Stimulated activated naive CD4-positive, alpha-beta T cell (primary cell): ENCODE results near the gene MAN2C1.
"Not testable (repeated sequence)": the region's sequence is repeated elsewhere in the genome, so short reads cannot be mapped to it uniquely, and the experiment has no call there.

Source experiments
- DNase-seq, 6 experiments: peaks; one replicate each; lab custom pipeline; 2025; lab: John Stamatoyannopoulos, UW

Gene MAN2C1

DNA sequence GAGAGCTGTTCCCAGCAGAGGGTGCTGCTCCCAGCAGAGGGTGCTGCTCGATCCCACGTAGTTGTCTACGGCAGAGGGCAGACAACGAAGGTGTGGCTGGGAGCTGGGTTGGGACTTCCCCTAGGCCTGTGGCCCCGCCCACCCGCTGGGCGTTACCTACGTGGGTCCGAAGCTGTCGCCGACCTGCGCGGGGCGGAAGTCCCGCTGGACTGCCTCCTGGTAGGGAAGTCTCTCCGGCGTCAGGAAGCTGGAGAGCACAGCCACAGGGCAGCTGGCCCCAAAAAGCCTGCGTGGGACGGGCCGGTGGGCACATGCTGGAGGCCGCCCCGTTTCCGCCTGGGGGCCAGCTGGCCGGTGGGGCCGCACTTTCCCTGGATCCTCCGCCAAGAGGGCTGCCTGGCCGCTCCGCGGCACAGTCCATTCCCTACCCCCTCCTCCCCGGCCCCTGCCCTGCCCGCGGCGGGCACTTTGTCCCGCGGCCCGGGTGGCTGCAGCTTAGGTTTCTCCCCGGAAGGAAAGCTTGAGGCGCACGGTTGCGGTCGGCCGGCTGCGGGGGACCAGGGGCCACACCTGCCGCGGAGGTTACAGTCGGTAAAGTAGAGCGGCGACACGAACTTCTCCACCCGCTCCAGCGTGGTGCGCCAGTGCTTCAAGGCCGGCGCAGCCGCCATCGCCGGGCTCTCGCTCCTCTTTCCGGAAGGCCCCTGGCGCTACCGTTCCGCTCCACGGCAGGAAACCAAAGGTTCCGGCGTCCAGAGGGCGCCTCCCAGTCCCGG lies at the start of gene MAN2C1:
Gene MAN2C1 (minus strand): TSS at position 695 of the 776 bp plus-strand sequence. CDS start 24 bp downstream, at position 671.
- peak; percentile 75 to 91 (median 85) for DNase-seq

DNA sequence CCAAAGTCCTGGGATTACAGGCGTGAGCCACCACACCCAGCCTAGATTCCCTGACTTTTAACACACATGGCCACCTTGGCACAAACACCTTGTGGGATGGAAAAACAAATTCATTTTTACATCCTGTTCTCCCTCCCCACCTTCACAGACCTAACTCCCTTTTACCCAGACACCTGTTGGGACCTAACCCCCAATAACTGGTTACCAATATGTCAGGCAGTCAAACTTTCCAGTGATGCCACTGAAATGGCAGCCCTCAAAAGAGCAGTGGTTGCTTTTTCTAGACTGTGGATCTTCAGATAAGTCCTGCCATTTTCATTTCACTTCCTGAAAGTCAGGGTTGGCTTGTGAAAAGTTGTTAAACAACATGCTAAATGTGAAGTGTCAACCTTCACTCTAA lies 48.2 kb upstream of the MAN2C1 start:
- DNase-seq, result no peak

DNA sequence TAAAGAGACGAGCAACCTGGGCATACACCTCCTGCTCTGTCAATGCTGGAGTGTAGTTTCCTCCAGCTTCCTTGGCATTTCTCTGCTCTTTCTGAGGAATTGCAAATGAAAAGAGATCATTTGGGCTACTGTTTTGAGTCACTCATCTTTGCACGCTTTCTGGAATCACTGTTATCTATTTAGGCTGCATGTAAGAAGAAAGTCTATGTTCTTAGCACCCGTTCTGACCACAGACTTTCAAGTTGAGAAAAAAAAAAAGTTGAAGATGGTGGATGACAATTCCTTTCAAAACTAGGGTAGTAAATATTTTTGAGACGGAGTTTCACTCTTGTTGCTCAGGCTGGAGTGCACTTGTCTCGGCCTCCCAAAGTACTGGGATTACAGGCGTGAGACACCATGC lies 41.8 kb upstream of the MAN2C1 start:
- DNase-seq, result no peak

DNA sequence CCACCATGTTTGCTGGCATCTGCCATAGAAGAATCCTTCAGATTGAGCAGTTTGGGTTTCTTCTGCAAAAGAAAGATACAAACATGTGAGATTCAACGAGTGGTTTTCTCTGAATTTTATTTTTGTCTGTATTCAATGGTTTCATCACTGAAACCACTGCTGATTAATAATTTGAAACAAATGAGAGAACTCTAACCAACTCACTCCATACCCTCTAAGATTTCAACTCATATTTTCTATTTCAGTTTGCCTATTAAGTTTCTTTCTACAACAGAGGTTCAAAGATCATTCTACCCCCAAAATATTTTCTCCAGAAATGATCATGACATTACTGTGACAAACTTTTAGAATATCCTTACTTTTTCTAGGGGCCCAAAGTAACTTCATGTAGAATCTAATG lies 38.7 kb upstream of the MAN2C1 start:
- no peak for DNase-seq

DNA sequence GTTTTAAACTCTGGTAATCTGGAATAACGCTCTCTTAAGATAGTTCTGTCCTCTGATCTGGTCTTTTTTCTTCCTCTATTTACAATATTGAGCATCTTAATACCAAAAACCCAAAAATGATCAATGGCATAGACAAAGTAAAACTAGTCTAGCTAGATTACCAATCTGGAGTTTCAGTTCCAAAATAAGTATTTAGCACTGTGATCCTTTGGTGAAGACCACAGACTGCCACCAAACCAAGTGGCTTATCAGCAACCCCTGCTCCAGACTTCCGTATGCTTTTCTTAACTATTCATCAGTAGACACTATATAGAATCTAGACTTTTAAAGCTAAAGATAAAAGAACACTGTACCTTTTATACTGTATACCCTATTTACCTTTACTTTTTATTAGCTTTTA lies 35.5 kb upstream of the MAN2C1 start:
- DNase-seq, result no peak

DNA sequence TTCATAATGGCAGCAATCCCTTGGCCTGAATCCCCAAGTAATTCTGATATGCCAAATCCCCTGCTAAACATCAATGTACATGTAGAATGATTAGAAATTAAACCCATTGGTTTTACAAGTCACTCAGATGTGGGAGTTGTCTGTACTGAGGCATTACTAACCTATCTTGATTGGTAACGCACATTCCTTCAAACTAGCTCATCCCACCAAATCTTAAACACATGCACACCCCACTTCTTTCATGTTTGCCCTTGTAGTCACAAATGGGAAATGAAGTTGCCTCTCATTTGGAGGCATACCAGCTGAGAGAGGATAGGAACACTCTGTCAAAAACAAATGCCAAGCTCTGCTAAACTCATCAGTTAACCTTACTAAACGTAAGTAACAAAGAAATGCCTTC lies 29.1 kb upstream of the MAN2C1 start:
- no peak for DNase-seq

DNA sequence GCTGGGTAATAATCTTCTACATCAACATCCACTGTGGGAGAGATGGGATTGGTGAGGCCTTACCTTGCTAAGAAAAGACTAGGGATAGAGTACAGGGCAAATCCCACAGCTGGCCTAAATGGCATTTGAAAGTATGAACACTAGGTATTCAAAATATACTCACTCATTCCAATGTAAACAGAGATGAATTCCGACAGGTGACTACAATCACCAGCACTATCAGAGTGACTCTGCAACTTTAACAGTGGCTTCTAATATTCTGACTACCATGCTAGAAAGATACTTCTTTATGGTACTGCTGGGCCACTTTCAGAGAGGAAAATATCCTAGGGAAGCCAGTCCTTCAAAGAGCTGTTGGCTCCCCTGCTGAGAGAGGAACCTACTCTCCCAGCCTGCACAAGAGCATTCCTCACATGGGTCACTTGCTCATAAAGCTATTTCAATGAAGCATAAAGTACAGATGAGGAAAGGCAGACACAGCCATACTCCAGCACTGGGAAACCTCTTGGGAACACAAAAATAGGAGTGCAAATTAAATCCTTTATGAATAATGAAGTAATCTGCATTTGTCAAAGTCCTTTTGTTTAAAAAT lies 21.5 kb upstream of the MAN2C1 start:
- DNase-seq, result no peak

DNA sequence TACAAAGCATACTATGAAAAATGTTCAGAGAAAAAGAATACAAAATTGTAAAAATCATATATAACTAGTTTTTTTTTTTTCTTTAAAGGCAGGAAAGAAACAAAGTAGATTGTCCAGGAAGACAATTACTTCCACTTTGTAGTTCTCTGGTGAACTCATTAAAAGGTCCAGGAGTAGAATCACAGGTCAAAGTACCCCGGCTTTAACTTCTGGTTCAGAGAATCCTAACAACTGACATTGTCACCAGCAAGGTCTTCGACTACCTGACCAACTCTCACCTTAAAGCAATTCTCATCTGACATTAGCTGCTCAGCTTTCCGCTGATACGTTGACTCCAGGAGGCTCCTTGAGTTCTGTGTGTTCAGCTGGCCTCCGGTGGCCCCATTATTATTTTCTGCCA lies 15.6 kb upstream of the MAN2C1 start:
- not testable (repeated sequence) for DNase-seq

DNA sequence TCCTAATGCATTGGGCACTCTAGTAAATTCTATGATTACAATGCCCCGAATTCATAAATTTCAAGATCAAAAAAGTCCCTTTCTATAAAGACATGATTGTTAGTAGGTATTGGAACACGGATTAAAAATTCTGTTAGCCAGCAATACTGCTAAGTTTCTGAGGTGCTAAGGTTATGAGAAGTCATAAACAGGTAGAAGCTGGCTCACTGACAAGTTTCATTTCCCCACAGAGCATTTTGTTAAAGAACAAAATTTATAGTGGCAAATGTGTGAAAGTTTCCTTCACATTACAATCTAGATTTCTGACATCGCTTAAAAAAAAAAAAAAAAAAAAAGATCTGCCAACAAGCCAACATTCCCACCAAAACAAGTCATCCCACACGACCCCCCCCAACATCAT lies 12.4 kb upstream of the MAN2C1 start:
- DNase-seq, result no peak

DNA sequence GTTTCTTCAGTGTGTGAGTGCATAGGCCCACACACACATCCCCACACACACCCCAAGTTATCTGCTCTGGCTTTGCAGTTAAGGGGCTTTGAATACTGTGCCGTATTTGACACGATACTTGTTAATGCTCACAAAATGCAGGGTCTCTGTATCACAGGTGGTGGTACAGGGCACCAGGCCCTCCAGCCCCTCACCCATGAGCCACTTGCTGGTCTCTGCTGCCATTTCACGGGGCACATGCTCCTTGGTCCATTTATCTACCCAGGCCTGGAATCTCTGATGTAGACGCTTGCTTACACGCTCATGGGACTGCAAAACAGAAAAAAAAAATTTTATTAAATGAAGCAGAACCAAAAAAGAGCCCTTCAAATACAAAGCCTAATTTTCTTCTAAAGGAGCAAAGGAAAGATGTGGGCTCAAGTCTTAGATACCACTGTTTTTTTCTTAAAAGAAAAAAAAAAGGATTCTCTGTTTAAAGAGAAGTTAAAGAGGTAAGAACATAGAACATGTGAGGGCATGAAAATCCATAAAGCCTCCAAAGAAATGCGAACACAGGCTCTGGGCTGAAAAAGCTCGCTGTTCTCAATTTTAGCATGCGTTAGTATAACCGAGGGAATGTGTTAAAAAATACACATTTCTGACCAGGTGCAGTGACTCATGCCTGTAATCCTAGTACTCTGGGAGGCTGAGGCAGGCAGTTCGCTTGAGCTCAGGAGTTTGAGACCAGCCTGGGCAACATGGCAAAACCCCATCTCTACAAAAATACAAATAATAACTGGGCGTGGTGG lies 3.7 kb upstream of the MAN2C1 start:
- no peak for DNase-seq

DNA sequence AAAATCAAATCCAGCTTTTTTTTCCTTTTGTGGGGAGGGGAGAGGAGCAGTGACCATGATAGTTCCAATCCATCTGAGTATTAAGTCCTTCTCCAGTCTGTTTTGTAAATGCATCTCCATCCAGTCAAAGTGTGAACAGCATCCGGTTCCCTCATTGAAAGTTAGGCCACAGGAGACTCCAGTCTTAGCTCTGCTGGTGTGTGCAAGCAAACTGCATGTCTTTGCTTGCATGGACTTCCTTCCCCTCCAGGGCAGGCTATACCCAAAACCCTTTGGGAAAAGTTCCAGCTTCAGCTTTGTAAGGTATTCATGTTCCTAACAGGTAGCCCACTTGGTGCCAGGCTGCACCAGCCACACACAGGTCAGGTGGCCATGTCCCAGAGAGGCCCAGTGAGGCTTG lies 3.1 kb upstream of the MAN2C1 start:
- no peak for DNase-seq

DNA sequence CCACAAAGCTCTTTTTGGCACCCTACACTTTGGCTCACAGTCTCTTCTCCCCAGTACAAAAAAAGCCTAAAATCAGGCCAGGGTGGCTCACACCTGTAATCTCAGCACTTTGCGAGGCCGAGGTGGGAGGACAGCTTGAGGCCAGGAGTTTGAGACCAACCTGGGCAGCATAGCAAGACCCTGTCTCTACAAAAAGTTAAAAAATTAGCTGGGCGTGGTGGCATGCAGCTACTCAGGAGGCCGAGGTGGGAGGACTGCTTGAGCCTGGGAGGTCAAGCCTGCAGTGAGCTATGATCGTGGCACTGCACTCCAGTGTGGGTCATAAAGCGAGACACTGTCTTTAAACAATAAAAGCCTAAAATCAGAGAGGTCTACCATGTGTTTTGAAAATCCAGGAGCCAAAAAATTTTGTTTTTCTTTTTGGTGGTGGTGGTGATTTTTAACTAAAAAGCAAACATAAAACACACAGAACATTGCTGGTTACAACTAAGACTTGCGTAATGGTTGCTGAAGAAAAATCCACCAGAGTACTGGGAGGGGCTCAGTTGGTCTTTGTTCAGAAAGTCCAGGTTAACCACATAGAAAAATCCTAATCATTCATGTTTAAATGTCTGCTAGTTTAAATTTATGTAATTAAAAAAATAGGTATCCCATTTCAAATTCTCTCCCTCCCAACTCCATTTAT lies 1.6 kb upstream of the MAN2C1 start:
- no peak for DNase-seq

DNA sequence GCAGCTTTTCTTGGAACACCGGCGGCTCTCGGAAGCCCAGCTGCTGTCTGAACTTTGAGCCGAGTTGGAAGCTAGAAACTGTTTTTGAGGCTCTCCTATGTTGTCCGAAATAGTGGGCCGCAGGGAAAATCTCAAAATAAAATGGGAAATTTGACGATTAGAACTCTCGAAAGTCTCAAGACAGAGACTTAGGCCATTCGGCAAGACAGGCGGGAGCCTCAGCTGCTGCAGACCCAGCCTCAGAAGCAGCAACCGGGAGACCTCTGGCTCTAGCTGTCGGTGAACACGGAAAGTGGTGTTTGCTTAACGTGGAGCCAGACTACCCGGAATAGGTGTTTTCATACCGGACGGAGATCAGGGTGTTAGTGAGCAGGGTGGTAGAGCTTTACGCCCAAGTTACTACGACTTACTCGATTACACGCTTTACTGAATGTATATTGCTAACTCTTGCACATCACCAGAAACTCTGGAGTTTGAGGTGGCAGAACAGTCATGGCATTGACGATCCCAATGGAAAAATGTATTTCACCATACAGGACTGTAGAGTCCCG lies 357 bp upstream of the MAN2C1 start:
- peak in 1 of 6 experiments; percentile 41 for DNase-seq

DNA sequence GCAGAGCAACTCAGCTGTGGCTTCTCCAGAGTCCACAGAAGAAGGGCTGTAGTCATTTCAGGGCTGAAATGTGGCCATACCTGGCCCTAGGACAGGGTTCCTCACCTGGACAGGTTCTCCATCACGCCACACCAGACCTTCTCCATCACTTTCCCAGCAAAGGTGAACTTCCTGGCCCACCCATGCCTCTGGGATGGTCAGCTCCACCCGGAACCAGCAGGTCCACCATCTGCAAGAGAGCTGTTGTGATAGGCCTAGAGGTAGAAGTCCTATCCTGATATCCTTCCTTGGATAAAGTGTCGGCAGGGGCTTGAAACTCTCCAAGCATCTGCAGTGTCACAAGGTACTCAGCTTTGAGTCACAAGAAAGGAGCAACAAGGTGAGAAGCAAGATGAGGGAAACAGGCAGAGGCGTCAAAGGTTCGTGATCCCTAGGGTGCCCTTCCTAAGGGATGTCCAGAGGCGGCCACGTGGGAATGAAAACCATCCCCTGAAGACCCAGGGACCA lies 948 bp downstream of the MAN2C1 start:
- DNase-seq, result no peak

DNA sequence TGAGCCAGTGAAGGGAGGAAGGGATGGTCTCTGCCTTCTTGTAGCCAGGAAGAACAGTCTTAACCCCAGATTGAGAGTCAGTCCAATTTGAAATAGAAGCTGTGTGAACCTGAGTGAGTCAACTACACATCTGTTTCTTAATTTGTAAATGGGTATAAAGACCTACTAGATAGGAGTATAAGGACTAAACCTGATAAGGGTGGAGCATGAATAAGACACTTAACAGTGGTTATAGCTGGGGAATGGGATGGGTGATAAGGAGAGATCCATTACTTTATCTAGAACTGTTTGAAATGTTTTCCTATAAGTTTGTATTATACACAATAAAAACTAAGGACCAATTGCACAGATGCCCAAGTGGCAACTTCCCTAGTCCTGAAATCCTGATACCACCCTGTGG lies 1.4 kb downstream of the MAN2C1 start:
- no peak for DNase-seq

DNA sequence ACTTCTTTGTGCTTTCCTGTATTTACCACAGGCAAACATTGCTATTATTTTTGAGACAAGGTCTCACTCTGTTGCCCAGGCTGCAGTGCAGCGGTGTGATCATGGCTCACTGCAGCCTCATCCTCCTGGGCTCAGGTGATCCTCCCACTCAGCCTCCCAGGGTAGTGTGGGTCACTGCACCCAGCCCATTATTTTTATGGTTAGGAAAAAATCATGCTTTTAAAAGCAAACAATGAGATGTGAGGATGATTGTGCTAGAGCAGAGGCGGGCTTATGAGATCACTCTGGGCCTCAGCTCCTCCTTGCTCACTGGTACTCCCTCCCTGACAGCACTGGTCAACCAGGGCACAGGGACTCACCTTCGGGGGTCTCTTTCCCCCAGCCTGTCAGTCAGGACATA lies 2.2 kb downstream of the MAN2C1 start:
- no peak for DNase-seq

DNA sequence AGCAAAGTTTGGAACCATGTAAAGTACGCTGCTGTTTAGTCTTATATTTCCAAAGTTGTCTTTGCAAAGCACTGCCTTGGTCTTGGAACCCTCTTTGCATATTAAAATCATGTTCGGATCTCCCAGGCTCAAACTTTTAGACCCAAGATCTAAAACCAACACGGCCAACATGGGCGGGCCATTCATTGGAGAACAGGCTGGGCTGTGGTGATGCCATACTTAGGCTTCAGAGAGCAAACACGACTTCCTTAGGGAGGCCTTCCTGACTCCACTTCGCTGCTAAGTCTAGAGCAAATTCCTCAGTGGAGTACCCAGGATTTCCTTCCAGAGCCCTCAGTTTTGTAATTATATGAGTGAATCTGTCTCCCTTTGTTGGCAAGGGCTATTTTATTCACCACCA lies 3.5 kb downstream of the MAN2C1 start:
- no peak for DNase-seq

DNA sequence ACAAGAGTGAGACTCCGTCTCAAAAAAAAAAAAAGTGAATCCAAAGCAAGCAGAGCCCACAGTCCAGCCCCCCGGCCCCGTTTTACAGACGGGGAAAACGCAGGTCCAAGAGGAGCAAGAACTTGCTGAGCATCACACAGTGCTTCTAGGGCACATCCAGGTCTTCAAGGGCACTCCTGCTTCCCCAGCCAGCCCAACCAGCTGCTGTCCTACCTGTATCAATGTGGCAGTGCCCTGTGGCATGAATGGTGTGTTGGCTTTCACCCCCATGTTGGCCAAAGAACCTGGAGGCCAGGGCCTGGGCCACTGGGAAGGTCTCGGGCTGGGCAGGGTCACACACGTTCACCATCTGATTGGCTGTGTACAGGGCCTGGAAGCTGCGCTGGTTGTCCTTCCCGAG lies 4.6 kb downstream of the MAN2C1 start:
- DNase-seq, result no peak

DNA sequence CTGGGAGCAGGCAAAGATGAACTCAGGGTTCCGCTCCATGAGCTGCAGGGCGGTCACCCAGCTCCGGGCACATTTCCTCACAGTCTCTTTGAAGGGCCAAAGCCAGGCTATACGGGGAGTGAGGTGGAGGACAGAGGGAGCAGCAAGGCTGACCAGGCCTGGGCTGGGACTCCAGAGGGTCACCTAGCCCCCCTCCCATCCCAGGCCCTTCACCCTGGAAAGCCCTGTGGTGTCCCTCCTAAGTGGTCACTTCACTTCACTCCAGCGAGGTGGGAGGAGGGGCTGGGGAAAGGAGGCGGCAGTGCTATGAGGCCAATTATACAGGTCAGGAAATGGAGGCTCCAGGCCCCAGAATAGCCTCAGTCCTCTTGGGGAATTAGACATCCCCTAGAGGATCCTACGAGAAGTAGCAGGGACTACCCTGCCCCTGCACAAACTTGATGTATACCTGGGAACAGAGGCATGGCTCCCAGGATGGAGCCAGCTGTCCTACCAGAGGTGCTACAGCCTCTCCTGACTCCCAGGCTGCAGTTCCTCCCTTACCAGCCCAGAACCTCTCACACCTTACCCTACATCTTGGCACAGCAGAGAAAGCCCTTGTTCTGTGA lies 5.7 kb downstream of the MAN2C1 start:
- DNase-seq, result no peak

DNA sequence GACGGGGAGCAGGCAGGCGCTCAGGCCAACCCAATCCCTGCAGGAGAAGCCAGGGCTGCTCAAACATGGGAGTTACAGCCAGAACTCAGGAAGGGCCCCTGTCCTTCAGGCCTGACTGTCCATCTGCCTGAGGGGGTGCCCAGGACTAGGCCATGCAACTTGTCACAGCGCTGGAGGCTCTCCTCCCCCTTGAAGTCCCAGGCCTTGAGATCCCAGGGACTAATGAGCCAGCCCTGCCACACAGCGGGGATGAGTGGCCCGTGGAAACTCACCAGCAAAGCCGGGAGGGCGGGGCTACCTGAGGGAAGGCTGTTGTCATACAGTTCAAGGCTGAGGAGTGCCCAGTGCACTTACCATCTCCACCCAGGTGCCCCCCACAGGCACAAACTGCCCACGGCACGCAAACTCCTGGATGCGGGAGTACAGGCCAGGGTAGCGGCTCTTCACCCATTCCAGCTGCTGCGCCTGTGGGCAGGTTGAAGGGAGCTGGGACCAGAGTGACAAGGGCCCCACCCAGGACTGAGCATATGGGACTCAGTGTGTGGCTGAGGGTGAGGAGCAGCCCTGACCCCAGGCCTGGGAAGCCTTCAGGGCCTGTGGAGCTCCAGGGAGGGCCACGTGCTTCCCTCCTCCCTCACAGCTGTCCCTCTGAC lies 6.3 kb downstream of the MAN2C1 start:
- no peak for DNase-seq

DNA sequence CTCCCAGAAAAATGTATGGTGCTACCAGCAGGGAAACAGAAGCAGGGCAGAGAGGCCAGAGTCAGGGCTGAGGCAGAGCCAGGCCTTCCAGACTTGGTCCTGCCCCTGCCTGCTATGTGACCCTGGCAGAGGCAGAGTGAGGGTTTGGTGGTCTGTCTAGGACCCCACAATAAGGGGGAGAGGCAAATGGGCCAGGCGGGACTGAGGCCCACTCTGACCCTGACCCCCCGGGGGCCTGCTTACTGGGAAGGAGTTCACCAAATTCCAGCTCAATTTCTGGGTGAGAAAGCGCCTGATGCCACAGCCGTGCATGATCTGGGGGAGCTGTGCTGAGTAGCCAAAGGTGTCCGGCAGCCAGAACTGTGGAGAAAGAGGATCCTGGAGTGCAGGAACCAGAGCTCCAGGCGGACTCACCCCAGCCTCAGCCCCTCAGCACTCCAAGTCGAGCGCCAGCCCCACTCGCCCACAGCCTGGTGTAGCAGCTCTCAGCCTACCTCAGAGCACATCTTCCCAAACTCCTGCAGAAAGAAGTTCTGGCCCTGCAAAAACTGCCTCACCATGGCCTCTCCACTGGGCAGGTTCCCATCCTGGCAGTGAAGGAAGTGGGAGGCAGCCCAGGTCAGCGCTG lies 6.9 kb downstream of the MAN2C1 start:
- no peak for DNase-seq
